ENCODE results near the gene KRTAP10-5.
"Not testable (repeated sequence)": the region's sequence is repeated elsewhere in the genome, so short reads cannot be mapped to it uniquely, and the experiment has no call there.

The KRTAP10-5 gene

GRCh38 chr21:44571844-44572782 lies 8.3 kb downstream of the KRTAP10-5 start:
- no peak for DNase-seq (ENCODE audit: low read depth, low spot score)

- no peak for DNase-seq (ENCODE audit: low read depth, low spot score)
Measured at GRCh38 chr21:44571296-44571695, 9.1 kb downstream of the KRTAP10-5 start.

DNA sequence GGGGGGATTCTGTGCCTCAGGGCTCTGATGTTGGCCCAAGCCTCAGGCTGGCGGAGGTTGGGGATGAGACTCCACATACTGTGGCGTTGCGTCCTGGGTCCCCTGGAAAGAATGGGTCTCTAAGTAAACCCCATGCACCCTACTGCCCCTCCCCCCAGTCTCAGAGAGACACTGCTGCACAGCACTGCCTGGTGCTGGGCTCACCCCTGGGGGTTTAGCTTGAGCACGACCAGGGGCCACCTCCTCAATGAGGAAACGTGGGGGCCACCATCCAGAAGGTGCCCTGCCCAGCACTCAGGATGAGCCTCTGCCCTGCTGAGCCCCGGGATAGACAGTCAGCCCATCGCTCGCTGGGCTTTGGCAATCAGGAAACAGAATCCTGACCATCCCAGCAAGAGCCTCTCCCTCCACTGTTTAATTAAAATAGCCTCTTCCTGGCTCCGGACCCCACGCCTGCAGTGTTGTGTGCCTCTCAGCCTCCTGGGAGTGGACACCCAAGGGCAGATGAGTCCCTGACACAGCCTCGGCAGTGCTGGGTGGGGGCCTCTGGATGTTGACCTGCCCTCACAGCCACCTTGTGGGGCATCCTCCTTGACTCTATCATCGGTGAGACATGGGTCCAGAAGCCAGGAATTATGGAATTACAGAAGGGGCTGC lies 10.4 kb downstream of the KRTAP10-5 start:
- DNase-seq (ENCODE audit: low read depth, low spot score): no peak

DNA sequence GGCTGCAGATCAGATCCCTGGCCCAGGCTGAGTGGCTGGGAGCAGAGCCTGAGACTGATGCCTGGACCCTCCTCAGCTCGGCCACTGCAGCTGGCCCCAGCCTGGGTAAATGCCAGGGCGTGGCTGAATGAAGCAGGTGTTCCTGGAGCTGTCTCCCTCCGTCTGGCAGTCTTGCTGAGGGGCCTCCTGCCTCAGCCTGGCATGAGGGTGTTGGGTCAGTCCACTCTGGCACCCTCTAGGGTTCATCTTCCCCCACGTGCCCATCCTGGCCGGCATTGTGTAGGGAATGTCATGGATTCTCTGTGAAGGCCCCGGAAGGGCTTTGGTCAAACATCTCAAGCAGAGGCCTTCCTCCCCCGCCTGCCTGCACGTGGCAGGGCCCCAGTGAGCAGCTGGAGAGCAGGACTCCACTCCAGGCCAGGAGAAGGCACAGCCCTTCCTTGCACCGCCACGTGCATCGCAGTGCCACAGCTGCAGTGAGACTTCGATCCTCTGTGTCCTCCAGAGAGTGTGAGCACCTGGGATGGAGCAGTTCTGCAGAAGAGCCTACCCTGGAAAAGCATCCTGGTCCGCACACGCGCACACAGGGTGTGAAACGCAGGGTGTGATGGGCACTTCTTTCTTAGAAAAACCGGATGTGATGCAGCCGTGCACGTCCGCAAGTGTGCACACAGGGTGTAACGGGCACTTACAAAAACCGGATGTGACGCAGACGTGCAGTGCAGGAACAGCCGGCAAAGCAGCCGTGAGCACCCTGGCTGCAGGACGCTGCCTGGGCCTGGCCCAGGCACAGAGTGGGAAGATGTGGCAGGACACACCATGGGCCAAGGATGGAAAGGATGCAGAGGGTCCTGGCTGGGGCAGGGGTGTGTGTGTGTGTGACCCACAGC lies 11.5 kb downstream of the KRTAP10-5 start:
- no peak for DNase-seq (ENCODE audit: low read depth, low spot score)

GRCh38 chr21:44568261-44568660 lies 12.1 kb downstream of the KRTAP10-5 start:
- no peak for DNase-seq (ENCODE audit: low read depth, low spot score)

- no peak for DNase-seq (ENCODE audit: low read depth, low spot score)
Measured at GRCh38 chr21:44567481-44568171, 12.8 kb downstream of the KRTAP10-5 start.

- DNase-seq (ENCODE audit: low read depth, low spot score): no peak
Measured at GRCh38 chr21:44566403-44566802, 14.0 kb downstream of the KRTAP10-5 start.

- DNase-seq (ENCODE audit: low read depth, low spot score): no peak
Measured at GRCh38 chr21:44564886-44565598, 15.4 kb downstream of the KRTAP10-5 start.

DNA sequence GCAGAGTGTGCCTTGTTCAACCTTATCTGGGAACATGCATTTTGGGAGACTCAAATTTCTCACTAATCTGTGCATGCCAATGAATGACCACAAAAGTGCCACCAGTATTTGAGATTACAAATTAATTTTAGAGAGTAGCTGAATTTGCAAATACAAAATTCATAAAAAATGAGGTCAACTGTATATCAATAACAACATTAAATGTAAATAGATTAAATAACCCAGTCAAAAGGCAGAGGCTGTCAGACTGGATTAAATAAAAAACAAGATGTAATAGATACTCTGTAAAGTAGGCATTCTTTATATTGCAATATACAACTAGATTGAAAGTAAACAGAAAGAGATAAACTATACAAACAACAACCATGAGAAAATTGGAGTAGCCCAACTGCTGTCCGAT lies 16.3 kb downstream of the KRTAP10-5 start:
- no peak for DNase-seq (ENCODE audit: low read depth, low spot score)

DNA sequence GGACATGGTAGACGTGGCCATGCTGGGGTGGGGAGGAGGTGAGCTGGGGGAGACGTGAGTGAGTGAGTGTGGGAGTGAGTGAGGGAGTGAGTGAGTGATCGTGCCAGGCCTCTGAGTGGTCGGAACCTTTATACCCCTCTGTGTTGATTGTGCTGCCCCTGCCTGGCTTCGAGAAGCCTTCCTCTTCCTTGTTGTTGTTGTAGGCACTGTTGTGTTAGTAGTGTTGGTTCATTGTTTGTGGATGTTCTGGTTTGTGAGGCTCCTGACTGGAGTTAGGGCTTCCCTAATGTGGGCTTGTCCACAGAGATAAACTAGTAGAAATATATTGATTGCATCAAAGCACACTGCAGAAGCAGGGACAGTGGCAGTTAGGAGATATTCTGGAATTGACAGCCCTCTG lies 21.7 kb downstream of the KRTAP10-5 start, which contains the start of gene KRTAP10-3:
TSS of gene KRTAP10-3 (minus strand) at position 101 of the 400 bp plus-strand sequence. CDS start at position 21, 80 bp downstream.
- DNase-seq (ENCODE audit: low read depth, low spot score): no peak

GRCh38 chr21:44558329-44558675 lies 22.1 kb downstream of the KRTAP10-5 start:
- not testable (repeated sequence) for DNase-seq (ENCODE audit: low read depth, low spot score)

DNA sequence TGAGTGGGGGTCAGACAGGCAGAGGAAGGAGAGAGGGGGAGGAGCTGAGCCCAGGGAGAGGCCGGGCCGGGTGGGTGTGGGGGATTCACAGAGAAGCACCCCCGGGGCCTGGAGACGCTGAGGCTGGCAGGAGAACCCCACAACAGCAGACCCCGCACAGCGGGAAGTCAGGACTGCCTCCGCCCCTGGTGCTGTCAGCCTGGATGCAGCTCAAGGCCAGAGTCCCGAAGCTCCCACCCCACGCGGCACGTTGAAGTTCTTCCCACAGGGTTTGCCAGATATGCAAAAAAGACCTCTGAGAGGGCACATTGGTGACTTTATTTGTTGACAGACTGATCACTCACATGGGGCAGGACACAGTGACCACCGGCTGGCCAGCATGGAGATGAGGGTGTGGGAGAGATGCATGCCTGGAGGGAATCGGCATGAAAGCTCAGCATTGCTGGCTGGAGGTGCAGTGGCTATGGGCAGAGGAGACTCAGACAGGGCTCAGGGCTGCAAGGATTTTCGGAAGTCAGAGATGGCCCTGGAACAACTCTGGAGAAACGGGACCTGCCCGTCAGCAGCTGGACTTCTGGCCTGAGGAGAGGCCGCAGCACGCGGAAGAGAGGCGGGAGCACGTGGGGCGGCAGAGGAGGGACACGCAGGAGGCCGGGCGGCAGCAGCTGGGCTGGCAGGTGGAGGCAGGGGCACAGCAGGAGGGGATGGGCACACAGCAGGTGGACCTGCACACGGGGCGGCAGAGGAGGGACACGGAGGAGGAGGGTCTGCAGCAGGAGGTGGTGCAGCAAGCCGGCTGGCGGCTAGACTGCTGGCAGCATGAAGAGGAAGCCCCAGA lies 22.7 kb downstream of the KRTAP10-5 start:
- DNase-seq (ENCODE audit: low read depth, low spot score): no peak

DNA sequence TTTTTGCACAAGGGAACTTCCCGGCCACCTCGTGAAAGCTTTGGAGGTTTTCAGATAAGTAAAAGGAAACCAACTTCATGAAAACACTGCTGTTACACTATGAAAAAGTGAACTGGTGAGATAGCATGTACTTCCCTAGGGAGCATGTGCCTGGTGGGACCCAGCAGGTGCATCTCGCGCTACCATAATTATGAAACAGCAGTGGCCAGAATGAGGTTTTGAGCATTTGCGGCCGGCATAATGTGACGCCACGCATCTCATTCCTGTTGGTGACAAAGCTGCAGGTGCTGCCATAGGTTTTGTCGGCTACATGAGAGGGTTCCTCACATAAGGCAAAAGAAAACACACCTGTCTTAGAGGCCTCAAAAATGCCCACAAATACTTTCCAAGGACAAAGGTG lies 23.5 kb downstream of the KRTAP10-5 start:
- DNase-seq (ENCODE audit: low read depth, low spot score): no peak

DNA sequence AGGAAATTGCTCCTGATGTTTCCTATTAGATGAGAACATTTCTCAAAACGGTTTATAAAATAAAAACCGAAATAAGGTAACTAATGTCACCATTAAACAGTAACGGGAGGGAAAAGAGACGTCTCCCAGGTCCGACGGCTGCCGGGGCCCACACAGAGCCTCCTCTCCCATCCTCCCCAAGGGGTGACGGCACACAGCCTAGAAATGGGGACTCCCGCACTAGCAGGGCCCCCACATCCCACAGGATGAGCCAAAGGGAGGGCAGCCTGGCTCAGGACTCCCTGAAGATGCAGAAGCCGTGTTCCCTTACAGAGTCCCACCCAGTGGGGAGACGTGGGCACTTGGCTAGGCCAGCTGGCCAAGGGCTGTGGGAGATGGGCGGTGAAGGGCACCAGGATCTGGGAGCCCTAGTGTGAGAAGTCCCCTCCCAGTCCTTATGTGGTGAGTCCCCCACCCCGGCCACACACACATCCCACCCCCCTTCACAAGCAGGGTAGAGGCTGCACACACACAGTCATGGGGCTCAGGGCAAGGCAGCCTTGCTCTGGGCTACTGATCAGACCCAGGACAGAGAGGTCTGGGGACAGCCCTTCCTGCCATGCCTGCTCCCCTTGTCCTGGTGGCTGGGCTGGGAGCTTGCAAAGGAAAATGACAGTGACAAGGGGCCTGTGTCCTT lies 25.1 kb downstream of the KRTAP10-5 start:
- DNase-seq (ENCODE audit: low read depth, low spot score): no peak

GRCh38 chr21:44552681-44553080 lies 27.7 kb downstream of the KRTAP10-5 start:
- no peak for DNase-seq (ENCODE audit: low read depth, low spot score)

DNA sequence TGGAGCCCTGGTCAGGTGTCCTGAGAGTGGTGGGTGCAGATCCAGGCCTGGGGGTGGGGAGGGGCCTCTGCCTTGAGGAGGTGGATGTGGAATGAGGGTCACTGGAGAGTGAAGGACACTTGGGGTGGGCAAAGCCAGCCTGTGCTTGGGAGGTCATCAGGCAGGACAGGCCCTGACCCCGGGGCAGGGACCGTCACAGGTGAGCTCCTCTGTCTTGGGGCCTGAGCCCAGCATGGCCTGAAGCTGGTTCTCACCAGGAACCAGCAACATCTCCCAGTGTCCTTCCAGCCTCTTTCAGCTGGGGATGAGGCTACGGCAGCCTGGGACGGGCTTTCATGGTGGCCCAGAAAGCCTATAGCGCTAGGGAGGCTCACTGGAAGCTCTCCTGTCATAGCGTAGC lies 28.3 kb downstream of the KRTAP10-5 start:
- DNase-seq (ENCODE audit: low read depth, low spot score): no peak

DNA sequence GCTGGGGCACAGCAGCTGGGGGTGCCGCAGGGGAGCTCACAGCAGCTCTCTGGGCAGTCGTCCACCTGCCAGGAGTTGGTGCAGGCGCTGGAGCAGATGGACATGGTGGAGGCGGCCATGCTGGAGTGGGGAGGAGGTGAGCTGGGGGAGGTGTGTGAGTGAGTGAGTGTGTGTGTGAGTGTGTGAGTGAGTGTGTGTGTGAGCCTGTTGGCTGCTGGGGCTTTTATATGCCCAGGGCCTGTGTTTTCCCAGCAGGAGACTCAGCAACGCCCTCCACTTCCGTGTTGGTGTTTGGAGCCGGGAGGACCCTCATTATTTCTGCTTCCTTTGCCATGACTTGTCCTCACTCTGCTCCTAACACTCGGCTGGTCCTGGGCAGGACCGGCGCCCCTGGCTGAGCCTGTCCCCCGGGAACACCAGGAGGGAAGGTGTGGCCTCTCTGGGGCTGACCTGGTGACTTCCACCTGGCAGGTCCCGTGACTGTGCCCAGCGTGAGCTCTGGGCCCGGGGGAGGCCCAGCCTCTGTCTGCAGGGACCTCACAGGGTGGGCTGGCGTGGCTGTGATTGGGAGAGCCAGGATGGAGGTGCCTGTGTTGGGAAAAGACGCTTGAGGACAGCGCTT lies 29.0 kb downstream of the KRTAP10-5 start, which contains the start of gene KRTAP10-2:
TSS of gene KRTAP10-2 (minus strand) at position 166 of the 622 bp plus-strand sequence. CDS start at position 119, 47 bp downstream.
- DNase-seq (ENCODE audit: low read depth, low spot score): no peak

GRCh38 chr21:44550807-44551206 lies 29.6 kb downstream of the KRTAP10-5 start:
- no peak for DNase-seq (ENCODE audit: low read depth, low spot score)
